HCT116 (cell line): ENCODE measurements around the gene MTRFR. TPM values are rescaled to one million over a fixed set of nuclear protein-coding genes. Genes with fewer than 3 reads are reported as not detected.

Experiments used
- ATAC-seq: fragments of 200-7000 bp; cut with Tn5 transposase; 2 replicates; pipeline ENCODE4 v1.9.1; 2020; ENCODE audit warnings: mild to moderate bottlenecking, moderate library complexity
- BruUV-seq: library from RNA; stranded (reverse); fragments of 400-500 nt; replicated peaks from 2 replicates; lab custom pipeline; 2021; lab: Mats Ljungman, UMichigan
- CTCF ChIA-PET: fragments of 300-600 bp; sonication (Branson Sonifier 250); formaldehyde crosslinking; loops from one replicate; lab custom pipeline; 2021; ENCODE audit warnings: antibody characterized with exemption; lab: Charles Lee
- POLR2A ChIA-PET: fragments of 300-600, 350-600 bp; sonication (Branson Sonifier 250); formaldehyde crosslinking; loops from one replicate; lab custom pipeline; 2021; ENCODE audit warnings: antibody characterized with exemption; lab: Charles Lee
- RAD21 ChIA-PET, 2 experiments: fragments of 300-600 bp; sonication (Branson Sonifier 250); formaldehyde crosslinking; loops; one replicate each; lab custom pipeline; 2023; ENCODE audit warnings: low total read pairs in 2 of 2; ENCODE audit not compliant: uncharacterized antibody in 2 of 2, unreplicated experiment in 2 of 2, low non-redundant PET in 1 of 2; lab: Charles Lee
- DNase-seq: peaks from one replicate; pipeline ENCODE4 v3.0.0-alpha.2; 2010; ENCODE audit warnings: low read depth, low spot score
- H2AFZ ChIP-seq: fragments of 200-600 bp; shearing (Covaris generic), sonication (generic); 2 replicates; pipeline ENCODE4 v1.6.1; 2017; ENCODE audit warnings: low read depth, mixed run types, mixed read lengths, antibody characterized with exemption, low read length; ENCODE audit not compliant: poor library complexity, severe bottlenecking
- H3K27ac ChIP-seq: 2 replicates; pipeline ENCODE4 v1.5.1; 2012; ENCODE audit warnings: low read depth, low read length
- H3K27me3 ChIP-seq: fragments of 200-600 bp; sonication (generic); 2 replicates; pipeline ENCODE4 v1.6.1; 2016; ENCODE audit warnings: mixed run types, low read length, mixed read lengths; ENCODE audit not compliant: insufficient read depth
- H3K36me3 ChIP-seq, 2 experiments: fragments of 200-500 bp in 1 of 2; fragments of 200-600 bp in 1 of 2; sonication (Bioruptor generic) in 1 of 2; sonication (generic) in 1 of 2; 2 replicates each; pipeline versions ENCODE4 v1.5.1 to v1.6.1; 2014 to 2016; ENCODE audit warnings: low read length in 2 of 2, inconsistent platforms in 1 of 2, mixed read lengths in 1 of 2, mixed run types in 1 of 2; ENCODE audit not compliant: insufficient read depth in 2 of 2, control insufficient read depth in 1 of 2
- H3K4me1 ChIP-seq, 2 experiments: fragments of 200-600 bp in 1 of 2; sonication (generic) in 1 of 2; 2 replicates each; pipeline versions ENCODE4 v1.5.1 to v1.6.1; 2012 to 2017; ENCODE audit warnings: low read length in 2 of 2, inconsistent platforms in 1 of 2, mild to moderate bottlenecking in 1 of 2, mixed read lengths in 1 of 2, mixed run types in 1 of 2, moderate library complexity in 1 of 2; ENCODE audit not compliant: insufficient read depth in 2 of 2, control insufficient read depth in 1 of 2
- H3K4me2 ChIP-seq: fragments of 200-600 bp; sonication (generic); 2 replicates; pipeline ENCODE4 v1.6.1; 2017; ENCODE audit warnings: mixed run types, low read length, mixed read lengths
- H3K4me3 ChIP-seq, 2 experiments: fragments of 200-600 bp in 1 of 2; sonication (generic) in 1 of 2; replicated peaks in 1 of 2; 2 replicates each; pipeline ENCODE4 v1.5.1; 2011 to 2016; ENCODE audit warnings: low read length in 2 of 2, control low read depth in 1 of 2, low read depth in 1 of 2, mild to moderate bottlenecking in 1 of 2, mixed read lengths in 1 of 2, mixed run types in 1 of 2
- H3K79me2 ChIP-seq: fragments of 200-600 bp; sonication (generic); 2 replicates; pipeline ENCODE4 v1.6.1; 2017; ENCODE audit warnings: mild to moderate bottlenecking, mixed run types, low read length, moderate library complexity, mixed read lengths; ENCODE audit not compliant: insufficient read depth
- H3K9ac ChIP-seq: fragments of 200-600 bp; sonication (generic); 2 replicates; pipeline ENCODE4 v1.6.1; 2016; ENCODE audit warnings: low read length, mixed read lengths
- H3K9me2 ChIP-seq: fragments of 200-600 bp; sonication (generic), shearing (Covaris generic); 2 replicates; pipeline ENCODE4 v1.6.1; 2017; ENCODE audit warnings: mixed run types, mild to moderate bottlenecking, moderate library complexity; ENCODE audit not compliant: insufficient read depth
- H3K9me3 ChIP-seq, 2 experiments: fragments of 200-500 bp in 1 of 2; fragments of 200-600 bp in 1 of 2; sonication (Bioruptor generic) in 1 of 2; sonication (generic) in 1 of 2; 2 replicates each; pipeline ENCODE4 v1.6.1; 2014 to 2017; ENCODE audit warnings: low read length in 2 of 2, mixed read lengths in 2 of 2, inconsistent platforms in 1 of 2, low read depth in 1 of 2, mild to moderate bottlenecking in 1 of 2, mixed run types in 1 of 2, moderate library complexity in 1 of 2; ENCODE audit not compliant: control insufficient read depth in 1 of 2, insufficient read depth in 1 of 2
- H4K20me1 ChIP-seq: fragments of 200-600 bp; sonication (generic), shearing (Covaris generic); 2 replicates; pipeline ENCODE4 v1.6.1; 2017; ENCODE audit warnings: mixed run types, mild to moderate bottlenecking, moderate library complexity; ENCODE audit not compliant: insufficient read depth
- CBX3 ChIP-seq: IDR thresholded peaks from 2 replicates; pipeline ENCODE4 v1.6.1; 2012; ENCODE audit warnings: low read depth
- CEBPB ChIP-seq: IDR thresholded peaks from 2 replicates; pipeline ENCODE4 v1.6.1; 2012; ENCODE audit warnings: low read depth
- ELF1 ChIP-seq: IDR thresholded peaks from 2 replicates; pipeline ENCODE4 v1.6.1; 2012; ENCODE audit warnings: low read depth, borderline replicate concordance
- EZH2 ChIP-seq: fragments of 200-600 bp; sonication (generic); IDR thresholded peaks from 2 replicates; pipeline ENCODE4 v1.6.1; 2017; ENCODE audit warnings: antibody characterized with exemption, mixed run types
- EZH2phosphoT487 ChIP-seq: fragments of 200-600 bp; IDR thresholded peaks from 2 replicates; pipeline ENCODE4 v1.6.1; 2018; ENCODE audit warnings: antibody characterized with exemption, borderline replicate concordance
- FOSL1 ChIP-seq: IDR thresholded peaks from 2 replicates; pipeline ENCODE4 v1.6.1; 2012; ENCODE audit warnings: low read depth
- POLR2A ChIP-seq: IDR thresholded peaks from 2 replicates; pipeline ENCODE4 v1.7.0; 2011; ENCODE audit warnings: borderline replicate concordance; ENCODE audit not compliant: insufficient read depth, insufficient read length; ENCODE audit errors: extremely low read depth
- RAD21 ChIP-seq: IDR thresholded peaks from 2 replicates; pipeline ENCODE4 v1.6.1; 2012; ENCODE audit warnings: low read depth, mild to moderate bottlenecking
- SP1 ChIP-seq: IDR thresholded peaks from 2 replicates; pipeline ENCODE4 v1.6.1; 2012; ENCODE audit warnings: low read depth
- ZNF274 ChIP-seq: fragments of 200-500 bp; sonication (Bioruptor generic); IDR thresholded peaks from 2 replicates; pipeline ENCODE4 v1.6.1; 2014; ENCODE audit warnings: mild to moderate bottlenecking, low read depth, low read length, inconsistent platforms
- intact Hi-C: fragments of 100-400 bp; cut with micrococcal nuclease; formaldehyde crosslinking; loops from 2 replicates; pipeline ENCODE4 v1.10.0; 2022
- total RNA-seq: library from RNA; stranded (reverse); gene quantifications from one replicate; pipeline ENCODE4 v1.2.1, GENCODE V29; 2021; ENCODE audit not compliant: unreplicated experiment
- TF ChIP-seq, protein P1 (sequence below): IDR thresholded peaks from 2 replicates; pipeline ENCODE4 v1.6.1; 2011; ENCODE audit warnings: mild to moderate bottlenecking, low read length, moderate library complexity; ENCODE audit not compliant: insufficient replicate concordance; ENCODE audit errors: extremely low read depth
- TF ChIP-seq, protein P2 (sequence below): IDR thresholded peaks from 2 replicates; pipeline ENCODE4 v1.6.1; 2012
- TF ChIP-seq, protein P3 (sequence below), 3 experiments: fragments of 200-600 bp in 1 of 3; sonication (generic) in 1 of 3; IDR thresholded peaks in 2 of 3; conservative IDR thresholded peaks in 1 of 3; 2 replicates each; pipeline ENCODE4 v1.5.1; 2012 to 2017; ENCODE audit warnings: low read depth in 2 of 3, low read length in 2 of 3, antibody characterized with exemption in 1 of 3, borderline replicate concordance in 1 of 3, control low read depth in 1 of 3, mild to moderate bottlenecking in 1 of 3, mixed read lengths in 1 of 3, mixed run types in 1 of 3, moderate library complexity in 1 of 3; ENCODE audit not compliant: insufficient read depth in 1 of 3
- TF ChIP-seq, protein P4 (sequence below): IDR thresholded peaks from 2 replicates; pipeline ENCODE4 v1.6.1; 2012; ENCODE audit warnings: low read depth

Gene MTRFR
- total RNA-seq, 1 experiment from 2014 or later = 27.0 TPM

DNA sequence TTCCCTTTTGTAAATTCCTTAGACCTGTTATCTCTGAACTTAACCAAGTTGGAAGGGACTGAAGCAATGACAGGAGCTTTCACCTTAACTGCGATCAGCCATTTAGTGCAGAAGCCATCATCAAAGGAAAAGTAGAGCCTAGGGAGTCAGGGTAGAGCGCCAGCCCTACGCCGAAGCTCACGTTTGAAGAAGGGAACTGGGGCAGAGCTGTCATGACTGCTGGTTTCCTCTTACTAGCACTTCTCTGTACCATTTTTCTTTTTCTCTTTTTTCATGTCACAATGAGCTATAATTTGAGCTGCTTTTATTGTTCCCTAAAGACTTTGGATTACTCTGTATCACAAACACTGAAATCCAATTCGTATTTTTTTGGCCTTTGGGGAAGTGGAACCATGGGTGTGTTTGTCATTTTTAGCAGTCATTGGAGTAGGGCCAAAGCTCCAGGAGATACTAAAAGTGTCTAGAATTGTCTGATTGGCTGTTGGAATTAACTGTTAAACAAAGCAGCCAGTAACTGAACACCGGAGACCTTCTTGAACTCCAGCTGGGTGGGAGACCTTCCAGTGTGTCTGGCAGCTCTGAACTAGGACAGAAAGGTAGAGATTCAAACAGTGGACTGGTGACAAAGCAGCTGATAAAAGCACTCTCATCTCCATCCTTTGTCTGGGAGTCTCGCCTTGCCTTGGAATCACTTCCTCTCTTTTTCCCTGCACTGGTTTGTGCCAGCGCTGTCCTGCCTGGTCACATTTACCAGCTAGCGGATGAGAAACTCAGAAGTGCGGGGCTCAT, 9.1 kb downstream of the MTRFR start (continued):
- TF ChIP-seq, protein P1, sequence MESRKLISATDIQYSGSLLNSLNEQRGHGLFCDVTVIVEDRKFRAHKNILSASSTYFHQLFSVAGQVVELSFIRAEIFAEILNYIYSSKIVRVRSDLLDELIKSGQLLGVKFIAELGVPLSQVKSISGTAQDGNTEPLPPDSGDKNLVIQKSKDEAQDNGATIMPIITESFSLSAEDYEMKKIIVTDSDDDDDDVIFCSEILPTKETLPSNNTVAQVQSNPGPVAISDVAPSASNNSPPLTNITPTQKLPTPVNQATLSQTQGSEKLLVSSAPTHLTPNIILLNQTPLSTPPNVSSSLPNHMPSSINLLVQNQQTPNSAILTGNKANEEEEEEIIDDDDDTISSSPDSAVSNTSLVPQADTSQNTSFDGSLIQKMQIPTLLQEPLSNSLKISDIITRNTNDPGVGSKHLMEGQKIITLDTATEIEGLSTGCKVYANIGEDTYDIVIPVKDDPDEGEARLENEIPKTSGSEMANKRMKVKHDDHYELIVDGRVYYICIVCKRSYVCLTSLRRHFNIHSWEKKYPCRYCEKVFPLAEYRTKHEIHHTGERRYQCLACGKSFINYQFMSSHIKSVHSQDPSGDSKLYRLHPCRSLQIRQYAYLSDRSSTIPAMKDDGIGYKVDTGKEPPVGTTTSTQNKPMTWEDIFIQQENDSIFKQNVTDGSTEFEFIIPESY = no peak
- TF ChIP-seq CBX3 (no peak), CEBPB (no peak), FOSL1 (no peak), EZH2phosphoT487 (no peak), RAD21 (no peak)
- TF ChIP-seq, all 23 proteins: peak for 0

DNA sequence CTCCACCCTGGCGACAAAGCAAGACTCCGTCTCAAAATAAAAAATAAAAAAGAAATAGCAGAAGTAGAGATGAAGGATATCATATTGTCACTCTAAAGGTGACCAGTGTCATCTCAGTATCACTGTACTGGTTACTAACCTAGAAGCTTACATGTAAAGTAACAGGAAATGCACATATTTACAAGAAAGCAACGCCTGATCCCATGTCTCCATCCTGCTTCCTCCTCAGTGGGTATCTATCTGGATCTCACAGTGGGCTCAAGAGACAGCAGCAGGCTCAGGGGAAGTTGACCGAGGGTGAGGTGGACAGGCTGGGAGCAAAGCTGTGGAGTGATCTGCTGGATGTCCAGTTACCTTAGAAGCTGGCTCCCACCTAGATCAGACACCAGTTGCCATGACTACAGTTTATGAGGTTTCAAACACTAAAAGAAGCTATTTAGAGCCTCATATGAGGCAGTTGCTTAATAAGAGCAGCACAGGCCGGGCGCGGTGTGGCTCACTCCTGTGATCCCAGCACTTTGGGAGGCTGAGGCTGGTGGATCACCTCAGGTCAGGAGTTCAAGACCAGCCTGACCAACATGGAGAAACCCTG, 10.5 kb downstream of the MTRFR start:
- no peak overlapping the region for H3K27ac ChIP-seq
- POLR2A ChIA-PET = interaction anchor here (3.3 kb wide), 1 partner anchor 11 kb away, joined by 14 read pairs; the partner anchor contains the start of genes MPHOSPH9 and MTRFR
- RAD21 ChIA-PET = no interaction called here
- H3K4me1 ChIP-seq = no peaks in the 10 kb centered on the region; a peak in 1 of 4 replicates
- no peaks in the 10 kb centered on the region for H3K36me3 ChIP-seq
- no peak overlapping the region for H3K4me2 ChIP-seq
- H3K27me3 ChIP-seq = no peaks in the 10 kb centered on the region
- no TSS peak for BruUV-seq
- CTCF ChIA-PET = no interaction called here
- no peak overlapping the region for H3K4me3 ChIP-seq
- no peaks in the 10 kb centered on the region for H4K20me1 ChIP-seq
- H3K9ac ChIP-seq = no peak overlapping the region
- no peaks in the 10 kb centered on the region for H3K9me3 ChIP-seq
- H2AFZ ChIP-seq = no peak overlapping the region
- intact Hi-C loops = no loop called here
- peaks cover 59% of the 10 kb centered on the region for H3K79me2 ChIP-seq
- ATAC-seq (no peak), DNase-seq (no peak)
- H3K9me2 ChIP-seq = no peaks in the 10 kb centered on the region
- no peak for TF ChIP-seq SP1
- TF ChIP-seq, protein P2, sequence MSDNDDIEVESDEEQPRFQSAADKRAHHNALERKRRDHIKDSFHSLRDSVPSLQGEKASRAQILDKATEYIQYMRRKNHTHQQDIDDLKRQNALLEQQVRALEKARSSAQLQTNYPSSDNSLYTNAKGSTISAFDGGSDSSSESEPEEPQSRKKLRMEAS = no peak
- TF ChIP-seq, protein P3, sequence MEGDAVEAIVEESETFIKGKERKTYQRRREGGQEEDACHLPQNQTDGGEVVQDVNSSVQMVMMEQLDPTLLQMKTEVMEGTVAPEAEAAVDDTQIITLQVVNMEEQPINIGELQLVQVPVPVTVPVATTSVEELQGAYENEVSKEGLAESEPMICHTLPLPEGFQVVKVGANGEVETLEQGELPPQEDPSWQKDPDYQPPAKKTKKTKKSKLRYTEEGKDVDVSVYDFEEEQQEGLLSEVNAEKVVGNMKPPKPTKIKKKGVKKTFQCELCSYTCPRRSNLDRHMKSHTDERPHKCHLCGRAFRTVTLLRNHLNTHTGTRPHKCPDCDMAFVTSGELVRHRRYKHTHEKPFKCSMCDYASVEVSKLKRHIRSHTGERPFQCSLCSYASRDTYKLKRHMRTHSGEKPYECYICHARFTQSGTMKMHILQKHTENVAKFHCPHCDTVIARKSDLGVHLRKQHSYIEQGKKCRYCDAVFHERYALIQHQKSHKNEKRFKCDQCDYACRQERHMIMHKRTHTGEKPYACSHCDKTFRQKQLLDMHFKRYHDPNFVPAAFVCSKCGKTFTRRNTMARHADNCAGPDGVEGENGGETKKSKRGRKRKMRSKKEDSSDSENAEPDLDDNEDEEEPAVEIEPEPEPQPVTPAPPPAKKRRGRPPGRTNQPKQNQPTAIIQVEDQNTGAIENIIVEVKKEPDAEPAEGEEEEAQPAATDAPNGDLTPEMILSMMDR (IDR thresholded peaks at IDR 0.05 in 2 of 3, conservative IDR thresholded peaks at IDR 0.05 in 1 of 3; ENCODE audit: borderline replicate concordance in 1 of 3, insufficient read depth in 1 of 3, low read depth in 2 of 3, low read length in 2 of 3) = no peak
- TF ChIP-seq POLR2A = no peak
- no peak for TF ChIP-seq FOSL1
- TF ChIP-seq ZNF274 = no peak
- no peak for TF ChIP-seq CEBPB
- TF ChIP-seq, protein P4, sequence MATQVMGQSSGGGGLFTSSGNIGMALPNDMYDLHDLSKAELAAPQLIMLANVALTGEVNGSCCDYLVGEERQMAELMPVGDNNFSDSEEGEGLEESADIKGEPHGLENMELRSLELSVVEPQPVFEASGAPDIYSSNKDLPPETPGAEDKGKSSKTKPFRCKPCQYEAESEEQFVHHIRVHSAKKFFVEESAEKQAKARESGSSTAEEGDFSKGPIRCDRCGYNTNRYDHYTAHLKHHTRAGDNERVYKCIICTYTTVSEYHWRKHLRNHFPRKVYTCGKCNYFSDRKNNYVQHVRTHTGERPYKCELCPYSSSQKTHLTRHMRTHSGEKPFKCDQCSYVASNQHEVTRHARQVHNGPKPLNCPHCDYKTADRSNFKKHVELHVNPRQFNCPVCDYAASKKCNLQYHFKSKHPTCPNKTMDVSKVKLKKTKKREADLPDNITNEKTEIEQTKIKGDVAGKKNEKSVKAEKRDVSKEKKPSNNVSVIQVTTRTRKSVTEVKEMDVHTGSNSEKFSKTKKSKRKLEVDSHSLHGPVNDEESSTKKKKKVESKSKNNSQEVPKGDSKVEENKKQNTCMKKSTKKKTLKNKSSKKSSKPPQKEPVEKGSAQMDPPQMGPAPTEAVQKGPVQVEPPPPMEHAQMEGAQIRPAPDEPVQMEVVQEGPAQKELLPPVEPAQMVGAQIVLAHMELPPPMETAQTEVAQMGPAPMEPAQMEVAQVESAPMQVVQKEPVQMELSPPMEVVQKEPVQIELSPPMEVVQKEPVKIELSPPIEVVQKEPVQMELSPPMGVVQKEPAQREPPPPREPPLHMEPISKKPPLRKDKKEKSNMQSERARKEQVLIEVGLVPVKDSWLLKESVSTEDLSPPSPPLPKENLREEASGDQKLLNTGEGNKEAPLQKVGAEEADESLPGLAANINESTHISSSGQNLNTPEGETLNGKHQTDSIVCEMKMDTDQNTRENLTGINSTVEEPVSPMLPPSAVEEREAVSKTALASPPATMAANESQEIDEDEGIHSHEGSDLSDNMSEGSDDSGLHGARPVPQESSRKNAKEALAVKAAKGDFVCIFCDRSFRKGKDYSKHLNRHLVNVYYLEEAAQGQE = no peak
- no peak for TF ChIP-seq CBX3
- no peak for TF ChIP-seq EZH2
- TF ChIP-seq ELF1 = no peak
